Left renal cortex interstitium (tissue), 4 donors: ENCODE data around the gene SLC25A42. TPM values are rescaled to one million over a fixed set of nuclear protein-coding genes. Genes with fewer than 3 reads are reported as not detected.
A peak's percentile ranks its signal among the peaks of the same experiment; 100 is the strongest.
"Not testable (repeated sequence)": the region's sequence is repeated elsewhere in the genome, so short reads cannot be mapped to it uniquely, and the experiment has no call there.

Experiments
- DNase-seq, 4 donors: peaks; one replicate each; pipeline ENCODE4 v3.0.0-alpha.2; 2013; ENCODE audit warnings: low read depth in 4 of 4, low spot score in 2 of 4, missing footprints in 1 of 4
- polyA plus RNA-seq, 4 donors: library from polyadenylated mRNA; unstranded; fragments of 120-200 nt; gene quantifications; one replicate each; pipeline ENCODE4 v1.2.1, GENCODE V29; 2013; ENCODE audit not compliant: insufficient read length in 4 of 4

The SLC25A42 gene
- polyA plus RNA-seq, 4 donors, result 16.6 to 27.8 (median 18.8) TPM

GRCh38 chr19:19101540-19101939 lies 37.7 kb downstream of the SLC25A42 start:
- no peak for DNase-seq

GRCh38 chr19:19102566-19102965 lies 38.8 kb downstream of the SLC25A42 start:
- not testable (repeated sequence) for DNase-seq

DNA sequence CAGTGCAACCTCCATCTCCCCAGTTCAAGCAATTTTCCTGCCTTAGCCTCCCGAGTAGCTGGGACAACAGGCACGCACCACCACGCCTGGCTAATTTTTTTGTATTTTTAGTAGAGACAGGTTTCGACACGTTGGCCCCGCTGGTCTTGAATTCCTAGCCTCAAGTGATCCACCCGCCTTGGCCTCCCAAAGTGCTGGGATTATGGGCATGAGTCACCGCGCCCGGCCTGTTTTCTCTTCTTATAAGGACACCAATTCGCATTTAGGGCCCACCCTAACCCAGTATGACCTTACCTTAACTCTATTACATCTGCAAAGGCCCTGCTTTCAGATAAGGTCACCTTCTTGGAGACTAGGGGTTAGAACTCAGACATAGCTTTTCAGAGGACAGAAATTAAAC lies 39.4 kb downstream of the SLC25A42 start:
- DNase-seq, result no peak

- DNase-seq, result peak in 1 of 4 donors; percentile 61
Measured at GRCh38 chr19:19105365-19106055, 41.7 kb downstream of the SLC25A42 start.

DNA sequence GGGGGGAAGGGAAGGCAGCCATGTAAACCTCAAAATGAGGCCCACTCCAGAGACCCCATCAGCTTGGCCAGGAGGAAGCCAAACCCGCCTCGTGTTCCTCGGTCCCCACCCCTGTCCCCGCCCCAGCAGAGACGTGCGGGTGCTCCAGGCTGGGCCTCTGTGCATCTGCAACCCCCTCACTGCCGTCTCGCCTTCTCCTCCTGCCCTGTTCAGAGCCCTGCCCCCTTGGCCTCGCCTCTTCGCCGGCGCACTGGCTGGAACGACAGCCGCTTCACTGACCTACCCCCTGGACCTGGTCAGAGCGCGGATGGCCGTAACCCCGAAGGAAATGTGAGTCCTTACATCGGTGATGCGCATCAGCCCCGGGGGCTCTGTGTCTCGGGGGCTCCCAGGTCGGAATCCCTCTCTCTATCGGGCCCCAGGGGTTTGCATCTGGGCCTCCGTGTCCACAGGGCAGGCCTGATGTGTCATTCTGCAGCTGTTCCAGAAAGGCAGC lies 42.3 kb downstream of the SLC25A42 start:
- DNase-seq, result no peak

- DNase-seq, result not testable (repeated sequence)
Measured at GRCh38 chr19:19106938-19107337, 43.1 kb downstream of the SLC25A42 start.

DNA sequence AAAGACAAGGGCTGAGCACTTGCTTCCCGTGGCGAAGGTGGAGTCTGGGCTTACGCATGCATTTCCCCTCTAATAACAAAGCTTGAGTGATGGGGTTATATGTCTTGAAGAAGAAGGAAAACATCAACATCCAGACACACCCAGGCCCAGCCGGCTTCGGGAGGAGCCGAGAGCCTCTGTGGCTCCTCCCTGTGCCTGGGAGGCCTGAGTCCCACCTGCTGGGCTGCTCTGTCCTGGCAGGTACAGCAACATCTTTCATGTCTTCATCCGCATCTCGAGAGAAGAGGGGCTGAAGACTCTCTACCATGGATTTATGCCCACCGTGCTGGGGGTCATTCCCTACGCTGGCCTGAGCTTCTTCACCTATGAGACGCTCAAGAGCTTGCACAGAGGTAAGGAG lies 43.9 kb downstream of the SLC25A42 start:
- DNase-seq, result no peak

DNA sequence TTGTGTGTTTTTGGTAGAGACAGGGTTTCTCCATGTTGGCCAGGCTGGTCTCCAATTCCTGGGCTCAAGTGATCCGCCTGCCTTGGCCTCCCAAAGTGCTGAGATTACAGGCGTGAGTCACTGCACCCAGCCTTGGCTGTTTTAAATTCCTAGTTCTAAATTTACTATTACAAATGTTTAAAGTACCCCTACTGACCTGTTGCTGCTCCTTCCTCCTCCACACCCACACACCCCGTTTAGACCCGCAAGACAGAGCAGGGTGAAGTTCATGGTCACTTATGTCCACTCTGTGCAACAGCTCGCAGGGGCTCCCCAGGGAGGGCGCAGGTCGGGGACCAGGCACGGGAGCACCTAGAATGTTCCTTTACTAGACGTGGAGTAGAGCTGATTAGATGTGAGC lies 45.8 kb downstream of the SLC25A42 start:
- no peak for DNase-seq

DNA sequence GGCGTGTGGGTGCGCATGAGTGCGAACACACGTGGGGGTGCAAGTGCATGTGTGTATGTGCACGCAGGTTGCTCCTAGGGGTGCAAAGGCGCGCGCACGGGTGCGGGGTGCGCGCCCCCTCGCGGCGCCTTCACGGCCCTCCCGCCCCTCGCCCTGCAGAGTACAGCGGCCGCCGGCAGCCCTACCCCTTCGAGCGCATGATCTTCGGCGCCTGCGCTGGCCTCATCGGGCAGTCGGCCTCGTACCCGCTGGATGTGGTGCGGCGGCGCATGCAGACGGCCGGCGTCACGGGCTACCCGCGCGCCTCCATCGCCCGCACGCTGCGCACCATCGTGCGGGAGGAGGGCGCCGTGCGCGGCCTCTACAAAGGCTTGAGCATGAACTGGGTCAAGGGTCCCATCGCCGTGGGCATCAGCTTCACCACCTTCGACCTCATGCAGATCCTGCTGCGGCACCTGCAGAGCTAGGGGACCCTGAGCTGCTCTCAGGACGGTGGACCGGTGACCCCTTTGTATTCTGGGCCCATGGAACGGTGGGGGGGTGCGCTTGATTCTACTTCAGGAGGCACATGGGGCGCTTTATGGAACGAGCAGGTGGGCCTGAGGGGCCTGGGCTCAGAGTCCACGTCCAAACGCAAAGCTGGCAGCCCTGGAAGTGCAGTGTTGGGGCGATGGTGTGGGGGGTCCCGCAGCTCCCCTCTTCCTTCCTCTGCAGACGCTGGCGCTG lies 46.8 kb downstream of the SLC25A42 start:
- DNase-seq, result no peak

DNA sequence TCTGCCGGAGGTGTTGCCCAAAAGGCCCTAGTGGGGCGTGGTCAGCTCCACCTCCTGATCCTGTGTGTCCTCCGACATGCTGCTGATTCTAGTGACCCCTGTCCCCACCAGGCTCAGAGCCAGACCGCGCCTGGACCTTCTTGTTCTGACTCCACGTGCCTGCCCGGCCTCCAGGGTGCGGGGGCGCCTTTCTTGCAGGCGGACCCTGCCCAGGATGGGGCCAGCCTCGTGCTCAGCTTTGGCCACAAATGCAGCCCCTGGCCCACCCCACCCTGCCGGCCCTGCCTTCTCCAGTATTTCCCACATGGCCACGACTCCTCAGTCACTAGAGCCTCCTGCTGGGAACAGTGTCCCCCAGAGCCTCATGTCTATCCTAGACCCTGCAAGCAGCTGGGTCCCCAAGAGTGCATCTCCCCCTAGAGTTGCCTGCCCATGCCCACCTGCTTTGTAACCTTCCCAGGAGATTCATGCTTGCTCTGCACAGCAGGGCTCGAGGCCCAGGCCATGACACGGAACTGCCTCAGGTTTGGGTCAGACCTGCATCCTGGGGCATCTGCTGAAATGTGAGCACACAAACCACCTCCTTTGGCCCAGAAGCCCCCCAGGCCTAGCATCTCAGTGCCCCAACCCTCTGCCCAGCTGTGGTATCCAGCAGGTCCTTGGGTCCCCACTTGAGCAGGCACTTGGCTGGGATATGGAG lies 47.5 kb downstream of the SLC25A42 start:
- DNase-seq, result no peak

DNA sequence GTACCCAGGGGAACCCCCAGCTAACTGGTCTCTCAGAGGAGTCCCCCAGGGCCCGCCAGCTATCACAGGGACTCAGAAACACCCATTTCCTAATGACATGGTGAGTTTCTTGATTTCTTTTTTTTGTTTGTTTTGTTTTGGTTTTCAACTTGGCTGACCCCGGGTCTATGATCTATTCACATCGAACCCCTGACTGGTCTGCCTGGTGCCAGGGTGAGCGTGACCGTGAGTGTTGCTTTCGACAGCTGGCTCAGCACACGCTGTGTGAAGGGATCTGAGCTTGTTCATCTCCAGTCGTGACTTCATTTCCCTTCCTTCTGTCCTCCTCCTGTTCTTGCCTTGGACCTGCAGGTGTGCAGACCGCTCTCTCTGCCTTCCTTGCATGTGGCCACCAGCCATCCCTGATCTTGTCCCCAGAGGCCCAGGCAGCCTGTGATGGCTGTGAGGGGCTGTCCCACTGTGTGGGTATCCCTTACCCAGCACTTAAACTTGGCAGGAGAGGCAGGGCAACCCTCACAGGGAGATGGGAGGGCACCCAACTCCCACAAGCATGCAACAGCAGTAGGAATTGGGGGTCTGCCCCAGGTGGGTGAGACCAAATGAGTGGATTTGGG lies 48.3 kb downstream of the SLC25A42 start:
- no peak for DNase-seq

GRCh38 chr19:19113040-19113626 lies 49.3 kb downstream of the SLC25A42 start:
- DNase-seq, result no peak

DNA sequence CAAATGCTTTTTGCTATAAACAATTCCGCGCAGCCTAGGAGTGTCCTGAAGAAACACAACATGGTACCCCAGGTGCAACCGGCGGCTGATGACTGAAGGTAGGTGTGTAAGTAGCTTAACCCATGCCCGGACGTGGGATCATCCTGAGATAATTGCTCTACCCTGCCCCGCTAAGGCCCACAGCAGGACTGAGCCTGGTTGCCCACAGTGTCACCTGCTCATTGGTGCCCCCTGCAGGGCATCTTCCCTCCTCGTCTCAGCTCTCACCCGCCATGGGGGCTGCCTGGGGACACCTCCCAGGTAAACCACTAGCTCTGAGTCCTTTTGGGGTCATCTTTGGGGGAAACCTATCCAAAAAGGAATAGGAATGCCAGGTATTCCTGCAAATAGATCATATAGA lies 52.2 kb downstream of the SLC25A42 start:
- no peak for DNase-seq

- no peak for DNase-seq
Measured at GRCh38 chr19:19119325-19120237, 55.8 kb downstream of the SLC25A42 start.

DNA sequence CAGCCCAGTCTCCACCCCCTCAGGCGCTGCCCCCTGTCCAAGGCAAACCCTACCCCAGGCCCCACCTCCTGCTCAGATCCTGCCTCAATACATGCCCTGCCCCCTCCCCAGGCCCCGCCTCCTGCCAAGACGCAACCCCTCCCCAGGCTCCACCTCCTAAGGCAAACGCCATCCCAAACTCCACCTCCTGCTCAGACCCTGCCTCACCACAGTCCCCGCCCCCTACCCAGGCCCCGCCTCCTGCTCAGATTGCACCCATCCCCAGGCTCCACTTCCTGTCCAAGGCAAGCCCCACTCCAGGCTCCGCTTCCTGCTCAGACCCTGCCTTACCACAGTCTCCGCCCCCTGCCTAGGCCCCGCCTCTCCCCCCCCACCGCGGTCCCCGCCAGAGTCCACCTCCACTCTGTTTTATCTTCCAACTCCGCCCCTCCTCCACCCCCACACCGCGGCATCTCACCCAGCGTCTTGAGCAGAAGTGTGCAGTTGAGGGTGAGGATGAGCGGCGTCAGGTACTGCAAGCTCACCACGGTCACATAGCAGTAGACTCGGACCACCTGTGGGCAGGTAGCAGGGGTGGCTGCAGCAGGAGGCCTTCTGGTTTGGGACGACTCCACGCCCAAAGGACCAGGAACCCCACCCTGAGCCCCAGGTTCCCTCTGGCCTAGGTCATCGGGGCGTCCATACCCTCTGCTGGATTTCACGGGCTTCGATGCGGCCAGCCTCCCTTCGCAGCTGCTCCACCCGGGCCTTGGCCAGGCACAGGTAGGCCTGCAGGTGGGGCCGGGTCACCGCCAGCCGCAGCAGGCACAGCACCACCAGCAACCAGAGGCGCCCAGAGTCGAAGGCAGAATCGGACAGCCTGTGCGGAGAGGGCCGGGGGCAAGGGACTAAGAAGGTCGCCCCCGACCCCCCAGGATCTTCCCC lies 56.8 kb downstream of the SLC25A42 start:
- peak in 3 of 4 donors; percentile 34 to 76 (median 72) for DNase-seq

DNA sequence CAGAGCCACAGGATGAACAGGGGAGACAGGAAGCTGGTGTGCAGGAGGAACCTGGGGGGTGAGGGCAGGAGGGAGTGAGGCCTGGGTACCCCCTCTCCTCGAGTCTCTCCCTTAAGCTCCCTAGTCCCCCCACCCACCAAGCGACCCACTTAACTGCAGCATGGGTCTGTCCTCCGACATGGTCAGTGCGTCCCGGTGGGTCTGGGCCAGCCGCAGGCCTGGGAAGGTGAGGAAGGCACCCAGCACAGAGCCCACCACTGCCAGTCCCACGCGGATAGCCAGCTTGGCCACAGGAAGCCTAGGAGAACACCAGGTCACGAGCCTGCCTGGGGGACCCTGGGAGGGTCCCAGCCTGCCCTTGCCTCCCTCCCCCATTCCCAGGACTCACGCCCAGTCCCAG lies 57.6 kb downstream of the SLC25A42 start:
- no peak for DNase-seq

DNA sequence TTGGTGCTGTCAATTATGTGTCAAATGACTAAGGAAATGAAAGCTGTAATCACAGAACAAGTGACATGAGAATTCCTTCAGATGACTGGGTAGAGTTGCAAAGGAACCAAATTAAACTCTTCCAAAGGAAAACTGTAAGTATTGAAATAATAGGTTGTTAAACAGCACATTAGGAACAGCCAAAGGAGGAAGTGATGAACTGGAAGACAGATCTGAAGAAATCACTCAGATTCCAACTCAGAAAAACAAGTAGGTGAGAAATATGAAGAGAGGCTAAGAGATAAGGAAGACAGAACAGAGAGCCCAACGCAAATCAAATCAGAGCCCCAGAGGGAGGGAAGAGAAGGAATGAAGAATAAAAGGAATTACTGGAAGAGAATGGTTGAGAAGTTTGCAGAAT lies 59.1 kb downstream of the SLC25A42 start:
- DNase-seq, result no peak

DNA sequence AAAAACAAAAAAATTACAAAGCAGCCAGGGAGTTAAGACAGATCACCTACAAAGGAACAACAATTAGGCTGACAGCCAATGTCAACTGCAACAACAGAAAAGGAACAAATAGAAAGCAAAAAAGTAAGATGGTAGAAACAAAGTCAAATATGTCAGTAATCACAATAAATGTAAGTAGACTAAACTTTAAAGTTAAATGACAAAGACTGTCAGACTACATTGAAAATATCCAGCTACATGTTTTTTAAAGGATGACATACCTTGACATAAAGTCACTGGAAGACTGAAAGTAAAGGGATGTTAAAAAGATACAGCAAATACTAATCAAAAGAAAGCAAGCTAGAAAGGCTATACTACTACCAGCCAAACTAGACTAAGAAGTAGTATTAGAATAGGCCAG lies 59.6 kb downstream of the SLC25A42 start:
- DNase-seq, result no peak

- DNase-seq, result no peak
Measured at GRCh38 chr19:19126102-19126501, 62.3 kb downstream of the SLC25A42 start.
